Stomach smooth muscle (tissue), 2 donors: ENCODE data around the gene SAP30BP.
A peak's percentile ranks its signal among the peaks of the same experiment; 100 is the strongest.
"Not testable (repeated sequence)": the region's sequence is repeated elsewhere in the genome, so short reads cannot be mapped to it uniquely, and the experiment has no call there.

Experiments
- H3K27ac ChIP-seq: one replicate; pipeline ENCODE4 v1.7.0; 2013; ENCODE audit warnings: mild to moderate bottlenecking, low read length, inconsistent platforms
- H3K27me3 ChIP-seq, 2 donors: one replicate each; pipeline ENCODE4 v1.7.0; 2013; ENCODE audit warnings: low read length in 2 of 2; ENCODE audit not compliant: insufficient read depth in 2 of 2, control insufficient read depth in 1 of 2
- H3K36me3 ChIP-seq, 2 donors: one replicate each; pipeline ENCODE4 v1.7.0; 2013; ENCODE audit warnings: low read length in 2 of 2; ENCODE audit not compliant: control insufficient read depth in 2 of 2, insufficient read depth in 2 of 2
- H3K4me1 ChIP-seq: one replicate; pipeline ENCODE4 v1.7.0; 2013; ENCODE audit warnings: low read length; ENCODE audit not compliant: control insufficient read depth, insufficient read depth
- H3K4me3 ChIP-seq, 2 donors: one replicate each; pipeline ENCODE4 v1.7.0; 2013; ENCODE audit warnings: low read length in 2 of 2
- H3K9ac ChIP-seq, 2 donors: one replicate each; pipeline ENCODE4 v1.7.0; 2013; ENCODE audit warnings: low read length in 2 of 2, mild to moderate bottlenecking in 1 of 2
- H3K9me3 ChIP-seq, 2 donors: one replicate each; pipeline ENCODE4 v1.7.0; 2013; ENCODE audit warnings: low read length in 2 of 2; ENCODE audit not compliant: control insufficient read depth in 2 of 2
- donor health status: healthy.
- donor health status: Pancreatic carcinoma.

Gene SAP30BP

GRCh38 chr17:75634754-75635609, 32.2 kb upstream of the SAP30BP start:
- Histone ChIP-seq H3K27me3 (no peaks in the 10 kb centered on the region), H3K9me3 (no peaks in the 10 kb centered on the region), H3K4me3 (no peak overlapping the region), H3K36me3 (peaks cover 0 to 2% of the 10 kb centered on the region in 2 donors), H3K9ac (peak overlapping the region in 1 of 2 donors; percentile 5), H3K27ac (no peak overlapping the region), H3K4me1 (peaks cover 25% of the 10 kb centered on the region)

- no peak overlapping the region for H3K9ac ChIP-seq
- H3K36me3 ChIP-seq = peaks cover 0 to 4% of the 10 kb centered on the region in 2 donors
- no peak overlapping the region for H3K4me3 ChIP-seq
- no peaks in the 10 kb centered on the region for H3K27me3 ChIP-seq
- peaks cover 25% of the 10 kb centered on the region for H3K4me1 ChIP-seq
- no peak overlapping the region for H3K27ac ChIP-seq
- H3K9me3 ChIP-seq = no peaks in the 10 kb centered on the region
Measured at GRCh38 chr17:75635610-75636202, 31.4 kb upstream of the SAP30BP start.

GRCh38 chr17:75636381-75637142, 30.6 kb upstream of the SAP30BP start:
- Histone ChIP-seq H3K36me3 (peaks cover 0 to 10% of the 10 kb centered on the region in 2 donors), H3K4me3 (no peak overlapping the region), H3K27ac (no peak overlapping the region), H3K27me3 (no peaks in the 10 kb centered on the region), H3K9ac (no peak overlapping the region), H3K4me1 (peaks cover 28% of the 10 kb centered on the region), H3K9me3 (no peaks in the 10 kb centered on the region)

GRCh38 chr17:75637143-75637538, 30.0 kb upstream of the SAP30BP start:
- H3K27ac ChIP-seq = no peak overlapping the region
- H3K4me1 ChIP-seq = peaks cover 28% of the 10 kb centered on the region
- H3K36me3 ChIP-seq = peaks cover 0 to 11% of the 10 kb centered on the region in 2 donors
- H3K4me3 ChIP-seq = no peak overlapping the region
- H3K9ac ChIP-seq = no peak overlapping the region
- H3K9me3 ChIP-seq = no peaks in the 10 kb centered on the region
- H3K27me3 ChIP-seq = no peaks in the 10 kb centered on the region

- H3K9me3 ChIP-seq = no peaks in the 10 kb centered on the region
- peaks cover 26% of the 10 kb centered on the region for H3K4me1 ChIP-seq
- no peaks in the 10 kb centered on the region for H3K27me3 ChIP-seq
- no peak overlapping the region for H3K4me3 ChIP-seq
- H3K27ac ChIP-seq = no peak overlapping the region
- H3K9ac ChIP-seq = no peak overlapping the region
- peaks cover 0 to 11% of the 10 kb centered on the region in 2 donors for H3K36me3 ChIP-seq
Measured at GRCh38 chr17:75637551-75637950, 29.6 kb upstream of the SAP30BP start.

- peaks cover 22% of the 10 kb centered on the region for H3K4me1 ChIP-seq
- peaks cover 0 to 11% of the 10 kb centered on the region in 2 donors for H3K36me3 ChIP-seq
- H3K9ac ChIP-seq = not testable (repeated sequence)
Measured at GRCh38 chr17:75638039-75638438, 29.1 kb upstream of the SAP30BP start.

GRCh38 chr17:75638893-75639292, 28.2 kb upstream of the SAP30BP start:
- peaks cover 14% of the 10 kb centered on the region for H3K4me1 ChIP-seq

More at GRCh38 chr17:75638039-75638438, 29.1 kb upstream of the SAP30BP start:
- H3K27me3 ChIP-seq, H3K9me3 ChIP-seq, H3K4me3 ChIP-seq, H3K27ac ChIP-seq: not testable (repeated sequence)

GRCh38 chr17:75639327-75639726, 27.8 kb upstream of the SAP30BP start:
- H3K36me3 ChIP-seq = peaks cover 0 to 11% of the 10 kb centered on the region in 2 donors
- no peak overlapping the region for H3K9ac ChIP-seq
- no peaks in the 10 kb centered on the region for H3K9me3 ChIP-seq
- peaks cover 9% of the 10 kb centered on the region for H3K4me1 ChIP-seq
- no peak overlapping the region for H3K27ac ChIP-seq
- H3K27me3 ChIP-seq = no peaks in the 10 kb centered on the region
- no peak overlapping the region for H3K4me3 ChIP-seq

More at GRCh38 chr17:75638893-75639292, 28.2 kb upstream of the SAP30BP start:
- no peak overlapping the region for H3K27ac ChIP-seq
- no peaks in the 10 kb centered on the region for H3K9me3 ChIP-seq
- H3K36me3 ChIP-seq = peaks cover 0 to 11% of the 10 kb centered on the region in 2 donors
- H3K9ac ChIP-seq = no peak overlapping the region
- no peaks in the 10 kb centered on the region for H3K27me3 ChIP-seq
- H3K4me3 ChIP-seq = no peak overlapping the region

- peaks cover 0 to 11% of the 10 kb centered on the region in 2 donors for H3K36me3 ChIP-seq
- no peak overlapping the region for H3K4me3 ChIP-seq
- H3K4me1 ChIP-seq = peaks cover 5% of the 10 kb centered on the region
- no peak overlapping the region for H3K9ac ChIP-seq
- no peak overlapping the region for H3K27ac ChIP-seq
- H3K27me3 ChIP-seq = no peaks in the 10 kb centered on the region
- no peaks in the 10 kb centered on the region for H3K9me3 ChIP-seq
Measured at GRCh38 chr17:75639771-75640555, 27.2 kb upstream of the SAP30BP start.

- Histone ChIP-seq H3K27ac (no peak overlapping the region), H3K4me3 (no peak overlapping the region), H3K36me3 (peaks cover 0 to 11% of the 10 kb centered on the region in 2 donors), H3K9ac (no peak overlapping the region), H3K9me3 (no peaks in the 10 kb centered on the region), H3K27me3 (no peaks in the 10 kb centered on the region), H3K4me1 (peaks cover 5% of the 10 kb centered on the region)
Measured at GRCh38 chr17:75640556-75641119, 26.5 kb upstream of the SAP30BP start.
